Stimulated activated naive B cell treated with anti-CD40 and anti-IgM and Interleukin-4, amounts not matched to agents 10 μg/mL and 1 μg/mL and 100 μg/mL, for 72 hours (primary cell): ENCODE results near the gene ZNF77.
"Not testable (repeated sequence)": the region's sequence is repeated elsewhere in the genome, so short reads cannot be mapped to it uniquely, and the experiment has no call there.

Source experiments
- ATAC-seq, 2 donors: fragments of 150-1000 bp; cut with Tn5 transposase; replicated peaks; 2 replicates each; pipeline ENCODE4 v1.10.0; 2021; ENCODE audit warnings: moderate library complexity in 1 of 2
- DNase-seq: peaks from one replicate; pipeline ENCODE4 v3.0.0; 2021
- H3K27ac Mint-ChIP-seq: one replicate; pipeline ENCODE4 v1.8.0; 2022; ENCODE audit warnings: mild to moderate bottlenecking, mixed read lengths
- H3K27me3 Mint-ChIP-seq, 2 donors: one replicate each; pipeline ENCODE4 v1.8.0; 2022; ENCODE audit warnings: mixed read lengths in 2 of 2
- H3K36me3 Mint-ChIP-seq, 2 donors: one replicate each; pipeline ENCODE4 v1.8.0; 2022; ENCODE audit warnings: mixed read lengths in 2 of 2, mild to moderate bottlenecking in 1 of 2
- H3K4me1 Mint-ChIP-seq, 2 donors: one replicate each; pipeline ENCODE4 v1.8.0; 2022; ENCODE audit warnings: mixed read lengths in 2 of 2, mild to moderate bottlenecking in 1 of 2
- H3K4me3 Mint-ChIP-seq, 2 donors: one replicate each; pipeline ENCODE4 v1.8.0; 2022; ENCODE audit warnings: mild to moderate bottlenecking in 2 of 2, mixed read lengths in 2 of 2, moderate library complexity in 1 of 2
- H3K9me3 Mint-ChIP-seq, 2 donors: one replicate each; pipeline ENCODE4 v1.8.0; 2022; ENCODE audit warnings: mixed read lengths in 2 of 2, mild to moderate bottlenecking in 1 of 2

Gene ZNF77

GRCh38 chr19:2960120-2960519, 15.3 kb upstream of the ZNF77 start:
- no peak for ATAC-seq
- Mint-ChIP-seq H3K4me3 (no peak overlapping the region), H3K4me1 (peaks cover 4 to 14% of the 10 kb centered on the region in 2 donors), H3K36me3 (peaks cover 0 to 1% of the 10 kb centered on the region in 2 donors), H3K27me3 (peaks cover 0 to 6% of the 10 kb centered on the region in 2 donors), H3K27ac (no peak overlapping the region), H3K9me3 (no peaks in the 10 kb centered on the region)
- no peak for DNase-seq

GRCh38 chr19:2957160-2957559, 12.4 kb upstream of the ZNF77 start:
- no peak for DNase-seq
- Mint-ChIP-seq H3K4me3 (no peak overlapping the region), H3K27me3 (peaks cover 0 to 6% of the 10 kb centered on the region in 2 donors), H3K9me3 (no peaks in the 10 kb centered on the region), H3K4me1 (peaks cover 3 to 5% of the 10 kb centered on the region in 2 donors), H3K27ac (no peak overlapping the region), H3K36me3 (peaks cover 0 to 1% of the 10 kb centered on the region in 2 donors)
- ATAC-seq = no peak

- Mint-ChIP-seq H3K27me3 (no peaks in the 10 kb centered on the region), H3K4me1 (peaks cover 2 to 12% of the 10 kb centered on the region in 2 donors), H3K27ac (no peak overlapping the region)
Observed at GRCh38 chr19:2952953-2953481, 8.2 kb upstream of the ZNF77 start.

GRCh38 chr19:2950286-2951124, 5.7 kb upstream of the ZNF77 start:
- peak overlapping the region; percentile 91 to 99 for H3K4me3 Mint-ChIP-seq
- no peaks in the 10 kb centered on the region for H3K27me3 Mint-ChIP-seq
- ATAC-seq (peak; percentile 96 to 97), DNase-seq (peak; percentile 99)
- H3K4me1 Mint-ChIP-seq = peaks cover 4 to 21% of the 10 kb centered on the region in 2 donors
- no peaks in the 10 kb centered on the region for H3K9me3 Mint-ChIP-seq
- peaks cover 4 to 19% of the 10 kb centered on the region in 2 donors for H3K36me3 Mint-ChIP-seq
- peak overlapping the region; percentile 100 for H3K27ac Mint-ChIP-seq

More at GRCh38 chr19:2952953-2953481, 8.2 kb upstream of the ZNF77 start:
- Mint-ChIP-seq H3K4me3 (no peak overlapping the region), H3K9me3 (no peaks in the 10 kb centered on the region), H3K36me3 (peaks cover 2 to 10% of the 10 kb centered on the region in 2 donors)
- DNase-seq (no peak), ATAC-seq (no peak)

- H3K9me3 Mint-ChIP-seq = no peaks in the 10 kb centered on the region
- no peaks in the 10 kb centered on the region for H3K27me3 Mint-ChIP-seq
- no peak for DNase-seq
- peak; percentile 36 to 37 for ATAC-seq
- H3K4me1 Mint-ChIP-seq = peaks cover 4 to 27% of the 10 kb centered on the region in 2 donors
- peak overlapping the region; percentile 100 for H3K27ac Mint-ChIP-seq
- H3K4me3 Mint-ChIP-seq = peak overlapping the region; percentile 91 to 99
- H3K36me3 Mint-ChIP-seq = peaks cover 6 to 19% of the 10 kb centered on the region in 2 donors
Observed at GRCh38 chr19:2949939-2950285, 5.1 kb upstream of the ZNF77 start.

GRCh38 chr19:2945575-2946184, 909 bp upstream of the ZNF77 start:
- Mint-ChIP-seq H3K27me3 (no peaks in the 10 kb centered on the region), H3K9me3 (no peaks in the 10 kb centered on the region), H3K4me1 (peaks cover 14 to 49% of the 10 kb centered on the region in 2 donors), H3K36me3 (peaks cover 6 to 19% of the 10 kb centered on the region in 2 donors), H3K27ac (peak overlapping the region; percentile 100), H3K4me3 (peak overlapping the region; percentile 99 to 100)
- ATAC-seq (no peak), DNase-seq (no peak)

GRCh38 chr19:2944403-2944774, 382 bp downstream of the ZNF77 start:
- H3K27ac Mint-ChIP-seq = peak overlapping the region; percentile 100
- peaks cover 6 to 15% of the 10 kb centered on the region in 2 donors for H3K36me3 Mint-ChIP-seq
- DNase-seq (no peak), ATAC-seq (peak; percentile 19 to 20)
- no peaks in the 10 kb centered on the region for H3K27me3 Mint-ChIP-seq
- H3K9me3 Mint-ChIP-seq = no peaks in the 10 kb centered on the region
- H3K4me1 Mint-ChIP-seq = peaks cover 14 to 45% of the 10 kb centered on the region in 2 donors
- peak overlapping the region; percentile 99 to 100 for H3K4me3 Mint-ChIP-seq

- H3K4me1 Mint-ChIP-seq = peaks cover 12 to 38% of the 10 kb centered on the region in 2 donors
- peaks cover 7 to 18% of the 10 kb centered on the region in 2 donors for H3K36me3 Mint-ChIP-seq
- H3K4me3 Mint-ChIP-seq = peak overlapping the region; percentile 34 to 51
- no peaks in the 10 kb centered on the region for H3K27me3 Mint-ChIP-seq
- no peak overlapping the region for H3K27ac Mint-ChIP-seq
- ATAC-seq (no peak), DNase-seq (no peak)
- H3K9me3 Mint-ChIP-seq = no peaks in the 10 kb centered on the region
Observed at GRCh38 chr19:2942928-2943640, 1.7 kb downstream of the ZNF77 start.

GRCh38 chr19:2935863-2936262, 8.9 kb downstream of the ZNF77 start:
- Mint-ChIP-seq H3K36me3 (peaks cover 57 to 68% of the 10 kb centered on the region in 2 donors), H3K9me3 (peaks cover 11 to 12% of the 10 kb centered on the region in 2 donors)
- ATAC-seq, DNase-seq, H3K4me1 Mint-ChIP-seq, H3K27me3 Mint-ChIP-seq, H3K4me3 Mint-ChIP-seq, H3K27ac Mint-ChIP-seq: not testable (repeated sequence)

- Mint-ChIP-seq H3K4me3 (no peak overlapping the region), H3K4me1 (peaks cover 0 to 2% of the 10 kb centered on the region in 2 donors), H3K36me3 (peaks cover 65 to 70% of the 10 kb centered on the region in 2 donors), H3K9me3 (peaks cover 15 to 16% of the 10 kb centered on the region in 2 donors), H3K27me3 (no peaks in the 10 kb centered on the region), H3K27ac (peak overlapping the region; percentile 56)
- no peak for ATAC-seq
- DNase-seq = no peak
Observed at GRCh38 chr19:2933490-2933910, 11.3 kb downstream of the ZNF77 start.

- ATAC-seq = no peak
- no peaks in the 10 kb centered on the region for H3K4me1 Mint-ChIP-seq
Observed at GRCh38 chr19:2927032-2927430, 17.7 kb downstream of the ZNF77 start.

GRCh38 chr19:2926341-2927031, 18.3 kb downstream of the ZNF77 start:
- H3K9me3 Mint-ChIP-seq = peaks cover 7% of the 10 kb centered on the region in 2 donors
- DNase-seq (no peak), ATAC-seq (no peak)
- no peaks in the 10 kb centered on the region for H3K4me1 Mint-ChIP-seq
- H3K27me3 Mint-ChIP-seq = no peaks in the 10 kb centered on the region
- no peak overlapping the region for H3K27ac Mint-ChIP-seq
- no peak overlapping the region for H3K4me3 Mint-ChIP-seq
- peaks cover 22 to 26% of the 10 kb centered on the region in 2 donors for H3K36me3 Mint-ChIP-seq

More at GRCh38 chr19:2927032-2927430, 17.7 kb downstream of the ZNF77 start:
- Mint-ChIP-seq H3K27me3 (no peaks in the 10 kb centered on the region), H3K9me3 (peaks cover 7 to 8% of the 10 kb centered on the region in 2 donors), H3K27ac (no peak overlapping the region), H3K4me3 (no peak overlapping the region), H3K36me3 (peaks cover 24 to 29% of the 10 kb centered on the region in 2 donors)
- DNase-seq = no peak

- no peak overlapping the region for H3K27ac Mint-ChIP-seq
- DNase-seq (no peak), ATAC-seq (no peak)
- no peaks in the 10 kb centered on the region for H3K9me3 Mint-ChIP-seq
- H3K4me1 Mint-ChIP-seq = no peaks in the 10 kb centered on the region
- no peaks in the 10 kb centered on the region for H3K27me3 Mint-ChIP-seq
- H3K4me3 Mint-ChIP-seq = no peak overlapping the region
- peaks cover 16 to 21% of the 10 kb centered on the region in 2 donors for H3K36me3 Mint-ChIP-seq
Observed at GRCh38 chr19:2923510-2923909, 21.3 kb downstream of the ZNF77 start.
